Measurements from ENCODE around the gene MRPL27.

- no peak for TF ChIP-seq CTCF (IDR thresholded peaks at IDR 0.05)
- no peak for TF ChIP-seq POLR2A (IDR thresholded peaks at IDR 0.05)
Observed at GRCh38 chr17:50396261-50397110, 23.5 kb upstream of the MRPL27 start.

All from lower leg skin (tissue), 3 donors.